ENCODE data around the gene APMAP. TPM values are rescaled to one million over a fixed set of nuclear protein-coding genes. Genes with fewer than 3 reads are reported as not detected.
"Not testable (repeated sequence)": the region's sequence is repeated elsewhere in the genome, so short reads cannot be mapped to it uniquely, and the experiment has no call there.

Gene APMAP
- total RNA-seq, 2 donors from 2014 or later, result 47.0 to 52.2 TPM

DNA sequence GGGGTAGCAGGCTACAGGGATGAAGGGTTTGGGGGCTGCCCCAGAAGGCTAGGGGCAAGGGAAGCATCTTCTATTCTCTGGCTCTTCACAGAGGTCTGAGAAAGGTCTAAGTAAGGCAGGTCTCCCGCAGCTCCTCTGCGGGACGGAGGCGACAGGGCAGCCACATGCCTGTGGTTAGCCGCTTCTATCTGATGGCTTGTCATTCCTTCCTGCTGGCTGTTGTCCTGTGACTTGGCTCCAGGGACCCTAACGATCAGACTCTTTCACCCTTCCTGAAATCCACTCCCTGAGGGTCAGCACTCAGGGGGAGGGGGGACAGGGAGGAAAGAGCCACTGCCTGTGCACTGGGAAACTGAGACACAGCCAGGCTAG is 42.8 kb downstream of the APMAP start:
- ATAC-seq (peak in 1 of 2 donors; percentile 26), DNase-seq (no peak)
- intact Hi-C loops (cut with DNase I), result no loop called here

DNA sequence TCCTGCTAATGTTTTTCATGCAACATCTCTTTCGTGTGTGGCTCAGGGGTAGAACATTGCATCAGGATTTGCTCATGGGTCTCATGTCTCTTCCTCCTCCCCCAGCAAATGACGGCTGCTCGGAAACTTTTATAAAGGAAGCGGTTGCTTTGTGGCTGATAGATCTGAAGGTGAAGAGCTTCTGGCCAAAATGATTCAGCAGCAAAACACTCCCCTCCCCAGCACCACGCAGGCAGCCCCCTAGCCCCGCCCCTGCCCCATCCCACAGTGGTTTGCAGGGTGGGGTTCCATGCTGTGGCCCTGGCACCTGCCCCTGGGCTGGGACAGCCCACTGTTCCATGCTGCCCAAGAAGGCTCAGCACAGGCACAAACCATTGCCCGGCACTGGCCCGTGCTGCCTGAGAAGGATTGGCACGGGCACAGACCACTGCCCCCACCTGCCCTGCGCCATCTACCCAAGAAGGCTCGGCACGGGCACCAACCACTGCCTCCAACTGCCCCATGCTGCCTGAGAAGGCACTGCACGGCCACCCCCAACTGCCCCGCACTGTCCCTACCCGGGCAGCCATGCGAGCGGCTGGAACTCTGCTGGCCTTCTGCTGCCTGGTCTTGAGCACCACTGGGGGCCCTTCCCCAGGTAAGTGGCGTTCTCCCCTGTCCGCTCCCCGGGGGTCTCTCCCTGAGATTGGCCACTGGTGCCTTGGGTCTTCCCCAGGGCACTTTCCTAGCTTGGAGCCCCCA is 43.4 kb downstream of the APMAP start, which contains the start of gene CST7:
CST7 (plus strand) TSS at position 331 of the 741 bp plus-strand sequence; CDS start at position 568, 237 bp downstream.
- ATAC-seq (peak; percentile 48 to 67), DNase-seq (peak; percentile 34)
- intact Hi-C loops (cut with DNase I), result no loop called here

DNA sequence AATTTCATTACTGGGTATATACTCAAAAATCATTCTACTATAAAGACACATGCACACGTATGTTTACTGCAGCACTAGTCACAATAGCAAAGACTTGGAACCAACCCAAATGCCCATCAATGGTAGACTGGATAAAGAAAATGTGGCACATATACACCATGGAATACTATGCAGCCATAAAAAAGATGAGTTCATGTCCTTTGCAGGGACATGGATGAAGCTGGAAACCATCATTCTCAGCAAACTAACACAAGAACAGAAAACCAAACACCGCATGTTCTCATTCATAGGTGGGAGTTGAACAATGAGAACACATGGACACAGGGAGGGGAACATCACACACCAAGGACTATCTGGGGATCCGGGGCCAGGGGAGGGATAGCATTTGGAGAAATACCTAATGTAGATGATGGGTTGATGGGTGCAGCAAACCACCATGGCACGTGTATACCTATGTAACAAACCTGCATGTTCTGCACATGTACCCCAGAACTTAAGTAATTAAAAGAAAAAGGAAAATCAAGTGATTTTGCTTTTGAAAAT is 44.1 kb downstream of the APMAP start:
- not testable (repeated sequence) for DNase-seq

DNA sequence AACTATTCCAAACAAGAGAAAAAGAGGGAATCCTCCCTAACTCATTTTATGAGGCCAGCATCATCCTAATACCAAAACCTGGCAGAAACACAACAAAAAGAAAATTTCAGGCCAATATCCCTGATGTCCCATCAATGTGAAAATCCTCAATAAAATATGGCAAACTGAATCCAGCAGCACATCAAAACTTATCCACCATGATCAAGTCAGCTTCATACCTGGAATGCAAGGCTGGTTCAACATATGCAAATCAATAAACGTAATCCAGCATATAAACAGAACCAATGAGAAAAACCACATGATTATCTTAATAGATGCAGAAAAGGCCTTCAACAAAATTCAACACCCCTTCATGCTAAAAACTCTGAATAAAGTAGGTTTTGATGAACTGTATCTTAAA is 46.2 kb downstream of the APMAP start:
- DNase-seq; intact Hi-C loops (cut with DNase I); ATAC-seq: not testable (repeated sequence)

More for the DNA sequence above, 44.1 kb downstream of the APMAP start:
- intact Hi-C loops (cut with DNase I); ATAC-seq: not testable (repeated sequence)

DNA sequence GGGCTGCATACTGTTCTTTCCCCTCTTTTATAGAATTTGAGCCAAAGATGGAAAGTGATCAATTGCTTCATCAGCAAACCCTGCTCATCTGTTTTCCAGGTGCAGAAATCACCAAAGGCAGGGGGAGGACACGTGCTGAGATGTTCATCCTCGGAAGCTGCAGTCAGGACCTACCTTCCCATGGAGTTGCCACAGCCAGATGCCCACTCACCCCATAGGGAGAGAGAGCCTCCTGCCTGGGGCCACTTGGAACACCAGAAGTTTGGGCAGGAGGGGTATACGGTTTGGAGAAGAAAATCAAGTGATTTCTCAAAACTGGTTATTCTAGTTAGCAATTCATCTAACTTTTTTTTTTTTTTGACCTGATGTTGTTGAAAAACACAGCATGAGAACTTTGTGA is 48.8 kb downstream of the APMAP start:
- DNase-seq (no peak), ATAC-seq (no peak)
- intact Hi-C loops (cut with DNase I), result no loop called here

DNA sequence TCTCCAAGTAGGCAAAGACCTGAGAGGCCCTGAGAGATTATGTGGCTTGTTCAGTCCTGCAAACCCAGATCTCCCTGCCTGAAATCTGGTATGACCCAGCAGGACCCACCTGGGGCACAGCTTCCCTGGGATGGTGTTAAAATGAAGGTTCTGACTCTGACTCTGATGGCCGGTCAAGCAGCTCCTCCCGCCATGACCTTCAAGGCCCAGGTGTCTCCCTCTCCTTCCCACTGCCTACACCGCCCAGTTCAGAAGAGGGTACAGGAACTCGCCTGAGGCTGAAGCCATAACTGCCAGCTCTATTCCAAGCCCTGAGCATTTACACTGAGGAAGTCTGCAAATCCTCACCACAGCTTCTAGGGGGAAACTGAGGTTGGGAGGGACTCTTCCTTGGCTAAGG is 49.4 kb downstream of the APMAP start:
- intact Hi-C loops (cut with DNase I), result no loop called here
- ATAC-seq, result no peak
- DNase-seq, result no peak

DNA sequence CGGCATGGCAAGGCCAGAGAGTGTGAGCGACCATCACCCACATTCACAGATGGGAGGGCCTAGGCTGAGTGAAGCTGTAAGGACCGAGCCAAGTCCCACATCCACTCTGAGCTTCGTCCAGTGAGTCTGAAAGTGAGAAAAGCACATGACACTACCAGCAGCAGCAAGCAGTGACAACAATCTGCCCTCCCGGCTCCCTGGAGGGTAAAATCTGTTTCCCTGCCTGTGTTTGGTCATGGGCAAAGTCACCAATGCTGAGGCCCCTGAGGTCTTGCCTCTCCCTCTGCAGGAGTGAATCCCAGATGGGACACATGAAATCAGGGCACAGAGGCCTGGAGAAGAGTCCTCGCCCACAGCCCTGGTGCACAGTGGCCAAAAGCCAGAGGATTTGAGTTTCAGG is 49.9 kb downstream of the APMAP start:
- DNase-seq (no peak), ATAC-seq (no peak)
- intact Hi-C loops (cut with DNase I), result no loop called here

DNA sequence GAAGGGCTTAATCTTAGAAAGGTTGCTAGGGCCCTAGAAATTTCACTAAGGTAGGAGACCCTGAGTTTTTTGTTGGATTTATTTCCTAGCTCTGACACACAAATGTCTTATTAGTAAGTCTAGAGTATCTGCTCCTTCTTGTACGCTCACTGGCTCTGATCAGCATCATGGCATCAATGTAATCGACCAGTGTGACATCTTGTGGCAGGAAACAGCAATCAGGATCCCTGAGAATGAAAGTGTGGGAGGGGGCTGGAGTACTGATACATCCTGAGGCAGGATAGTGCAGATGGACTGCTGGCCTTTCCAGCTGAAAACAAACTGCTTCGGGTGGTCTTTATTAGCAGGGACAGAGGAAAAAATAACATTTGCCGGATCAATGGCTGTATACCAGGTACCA is 53.5 kb downstream of the APMAP start:
- DNase-seq, result no peak
- intact Hi-C loops (cut with DNase I), result no loop called here
- no peak for ATAC-seq

DNA sequence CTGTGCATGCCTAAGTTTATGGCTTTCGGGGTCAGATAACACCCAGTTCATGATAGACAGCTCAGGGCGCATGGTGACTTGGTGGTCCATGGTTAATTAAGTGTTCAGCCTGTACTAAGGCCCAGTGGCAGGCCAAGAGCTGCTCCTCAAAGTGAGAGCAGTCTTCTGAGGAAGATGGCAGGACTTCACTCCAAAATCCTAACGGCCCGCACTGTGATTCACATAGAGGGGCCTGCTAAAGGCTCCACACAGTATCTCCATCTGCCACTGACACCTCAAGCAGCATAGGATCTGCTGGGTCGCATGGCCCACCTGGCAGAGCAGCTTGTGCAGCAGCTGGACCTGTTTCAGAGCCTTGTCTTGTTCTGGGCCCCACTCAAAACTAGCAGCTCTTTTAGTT is 54.1 kb downstream of the APMAP start:
- intact Hi-C loops (cut with DNase I), result no loop called here
- ATAC-seq (no peak), DNase-seq (no peak)

DNA sequence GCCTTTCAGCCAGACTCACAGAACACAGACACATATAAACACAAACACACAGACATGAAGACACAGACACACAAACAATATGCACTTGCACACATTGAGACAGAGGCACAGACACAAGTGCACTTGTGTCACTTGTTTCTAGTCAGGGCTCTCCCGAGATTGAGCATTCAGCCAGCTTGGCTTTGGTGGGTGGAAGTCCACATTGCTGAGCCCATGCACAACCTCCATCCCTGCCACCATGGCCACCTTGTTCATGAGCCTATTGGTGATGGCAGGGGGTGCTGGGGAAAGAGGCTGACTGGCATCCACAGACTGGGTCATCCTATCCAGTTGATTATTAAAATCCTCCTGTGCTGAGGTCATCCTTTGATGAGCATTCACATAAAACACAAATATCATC is 55.0 kb downstream of the APMAP start:
- intact Hi-C loops (cut with DNase I), result no loop called here
- no peak for ATAC-seq
- no peak for DNase-seq

DNA sequence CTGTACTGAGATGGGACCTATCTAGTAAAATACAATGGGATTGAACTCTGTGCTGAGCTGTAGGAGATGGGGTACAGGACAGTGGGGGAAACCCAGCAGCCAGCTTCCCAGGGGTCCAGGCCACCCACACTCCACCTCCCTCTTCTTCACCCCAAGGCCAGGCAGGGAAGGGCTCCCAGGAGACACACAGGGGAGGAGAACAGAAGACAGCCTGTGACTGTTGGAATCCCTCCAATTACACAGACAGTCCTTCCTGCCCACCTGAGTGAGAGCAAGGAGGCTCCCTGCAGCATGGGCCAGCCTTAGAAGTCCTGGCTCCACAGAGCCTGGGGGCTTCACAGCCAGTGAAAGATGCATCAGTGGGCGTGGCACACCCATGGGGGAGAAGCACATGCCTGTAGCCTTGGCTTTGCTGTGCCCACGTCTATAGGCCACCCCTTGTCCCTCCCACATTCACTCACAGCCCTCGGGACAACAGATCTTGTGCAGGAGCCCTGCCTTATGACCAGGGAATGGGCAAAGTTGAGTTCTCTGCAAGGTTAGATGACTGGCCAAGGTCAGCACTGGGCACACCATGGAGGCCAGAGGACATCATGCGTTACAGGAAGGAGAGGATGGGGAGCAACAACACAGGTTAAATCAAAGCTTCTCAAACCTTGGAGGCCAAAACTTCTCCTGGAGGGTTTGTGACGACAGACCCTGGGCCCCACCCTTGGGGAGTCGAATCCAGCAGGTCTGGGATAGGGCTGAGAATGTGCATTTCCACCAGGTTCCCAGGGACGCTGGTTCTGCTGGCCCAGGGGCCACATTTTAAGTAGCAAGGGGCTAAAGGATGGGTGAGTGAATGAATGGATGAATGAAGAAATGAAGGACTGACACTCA is 55.8 kb downstream of the APMAP start:
- ATAC-seq (no peak), DNase-seq (no peak)
- intact Hi-C loops (cut with DNase I), result no loop called here

DNA sequence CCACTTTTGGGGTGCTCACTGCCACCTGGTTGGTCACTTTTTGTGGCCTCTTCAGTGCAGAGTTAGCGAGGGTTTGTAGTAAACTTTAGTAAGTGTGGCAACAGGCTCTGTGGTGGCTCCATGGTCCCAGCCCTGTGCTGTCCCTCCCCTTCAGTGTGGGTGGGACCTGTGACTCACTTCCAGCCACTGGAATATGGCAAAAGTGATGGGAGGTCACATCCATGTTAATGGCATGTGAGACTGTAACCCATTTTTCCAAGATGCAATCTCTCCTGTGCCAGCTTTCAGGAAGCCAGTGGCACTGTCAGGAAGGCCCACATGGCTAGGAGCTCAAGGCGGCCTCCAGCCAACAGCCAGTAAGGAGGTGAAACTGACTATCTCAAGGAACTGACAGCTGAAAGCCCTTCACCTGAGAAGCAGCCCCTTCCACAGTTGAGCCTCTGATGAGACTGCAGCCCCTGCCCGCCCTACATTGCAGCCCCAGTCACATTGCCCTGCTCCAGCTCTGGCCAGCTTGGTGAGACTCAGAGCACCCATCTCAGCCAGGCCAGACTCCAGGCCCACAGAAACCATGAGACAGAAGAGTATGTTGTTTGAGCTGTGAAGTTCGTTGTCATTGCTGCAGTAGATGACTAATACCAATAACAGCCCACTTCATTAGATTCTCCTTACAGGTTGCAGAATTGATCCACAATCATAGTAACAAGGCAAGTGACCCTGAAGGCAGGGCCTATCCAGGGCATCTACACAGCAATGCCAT is 56.6 kb downstream of the APMAP start:
- no peak for ATAC-seq
- no peak for DNase-seq
- intact Hi-C loops (cut with DNase I), result no loop called here

DNA sequence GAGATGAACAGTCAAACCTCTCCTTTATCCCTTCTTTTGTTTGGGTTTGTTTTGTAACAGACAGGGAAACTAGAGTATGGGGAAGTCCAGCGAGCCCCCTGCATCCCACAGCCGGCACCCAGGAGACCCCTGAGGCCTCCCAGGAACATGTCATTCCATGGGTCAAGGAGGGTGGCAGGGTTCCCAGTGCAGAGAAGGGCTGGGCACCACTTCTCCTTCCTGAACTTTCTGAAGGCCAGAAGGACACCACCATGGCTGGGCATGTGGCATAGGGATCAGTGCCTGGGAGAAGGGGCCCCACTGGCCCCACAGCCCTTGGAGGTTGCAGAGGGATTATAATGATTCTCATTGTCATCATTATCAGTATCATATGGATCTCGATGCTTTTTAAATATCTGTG is 57.4 kb downstream of the APMAP start:
- no peak for ATAC-seq
- intact Hi-C loops (cut with DNase I), result no loop called here
- no peak for DNase-seq

DNA sequence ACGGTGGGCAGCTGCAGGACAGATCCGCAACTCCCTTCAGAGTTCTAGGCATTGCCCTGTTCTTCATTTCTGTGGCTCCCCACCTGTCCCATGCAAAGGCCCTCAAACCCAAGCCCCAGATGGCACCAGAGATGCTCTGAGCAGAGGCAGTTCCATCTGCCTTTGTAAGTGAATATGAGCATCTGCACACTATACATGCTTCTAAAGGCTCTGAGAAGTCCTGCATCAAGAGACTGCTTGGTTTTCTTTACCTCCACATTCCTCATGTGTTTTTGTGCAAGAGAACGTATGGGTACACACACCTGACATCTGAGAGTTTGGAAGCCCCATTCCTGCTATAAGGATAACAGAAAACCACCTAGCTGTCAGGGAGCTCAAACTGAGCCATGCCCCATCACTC is 57.8 kb downstream of the APMAP start:
- intact Hi-C loops (cut with DNase I), result no loop called here
- ATAC-seq, result no peak
- no peak for DNase-seq

DNA sequence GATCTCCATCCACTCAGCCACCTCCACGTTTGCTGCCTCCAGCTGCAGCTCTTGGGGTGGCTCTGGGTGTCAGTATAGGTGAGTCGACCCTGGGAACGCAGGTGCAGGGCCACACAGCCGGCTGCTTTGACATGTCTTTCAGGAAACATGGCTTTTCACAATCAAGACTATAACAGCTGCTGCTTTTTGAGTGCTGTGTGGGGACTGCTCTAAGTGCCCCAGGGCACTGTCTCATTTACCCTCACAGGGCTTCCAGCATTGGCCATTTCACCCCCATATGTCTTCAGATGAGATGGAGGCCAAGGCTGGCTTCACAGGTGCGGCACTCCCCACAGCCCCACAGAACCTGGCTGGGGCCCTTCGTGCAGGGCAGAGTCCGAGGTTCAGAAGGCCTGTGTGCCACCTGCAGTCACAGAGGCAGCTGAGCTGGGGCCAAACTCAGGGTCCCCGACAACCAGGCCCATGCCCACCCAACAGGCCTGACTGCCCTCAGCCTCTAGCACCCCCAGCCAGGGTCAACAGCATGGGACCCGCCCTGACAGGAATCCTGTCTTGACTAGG is 58.4 kb downstream of the APMAP start:
- intact Hi-C loops (cut with DNase I), result no loop called here
- no peak for DNase-seq
- ATAC-seq, result no peak

DNA sequence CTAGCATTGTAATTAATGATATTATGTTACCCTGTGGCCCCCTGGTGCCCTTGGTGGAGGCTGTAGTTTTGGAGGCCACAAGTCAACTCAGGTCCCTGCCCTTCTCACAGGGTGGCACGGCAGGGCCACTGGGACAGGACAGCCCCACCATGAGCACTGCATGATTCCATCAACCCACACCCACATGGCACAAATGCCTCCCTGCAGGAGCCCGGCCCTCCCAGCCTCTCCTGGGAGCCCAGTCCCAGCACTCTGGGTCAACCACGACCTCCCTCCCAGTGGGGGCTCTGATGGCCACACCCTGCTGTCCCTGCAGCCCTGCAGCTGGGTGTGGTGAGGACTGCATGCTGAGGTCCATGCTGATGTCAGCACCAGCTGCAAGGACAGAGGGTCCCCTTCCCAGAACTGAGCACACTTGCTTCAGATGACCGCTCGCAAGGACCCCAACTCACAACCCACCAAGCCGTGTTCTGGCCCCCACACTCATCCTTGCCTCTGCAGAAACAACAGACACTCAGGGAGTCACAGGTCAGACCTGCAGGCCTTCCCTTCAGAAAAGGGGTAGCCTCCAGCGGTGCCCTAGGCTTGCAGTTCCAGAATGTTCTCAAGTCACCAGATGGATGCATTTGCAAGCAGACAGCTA is 59.2 kb downstream of the APMAP start:
- no peak for ATAC-seq
- no peak for DNase-seq
- intact Hi-C loops (cut with DNase I), result no loop called here

DNA sequence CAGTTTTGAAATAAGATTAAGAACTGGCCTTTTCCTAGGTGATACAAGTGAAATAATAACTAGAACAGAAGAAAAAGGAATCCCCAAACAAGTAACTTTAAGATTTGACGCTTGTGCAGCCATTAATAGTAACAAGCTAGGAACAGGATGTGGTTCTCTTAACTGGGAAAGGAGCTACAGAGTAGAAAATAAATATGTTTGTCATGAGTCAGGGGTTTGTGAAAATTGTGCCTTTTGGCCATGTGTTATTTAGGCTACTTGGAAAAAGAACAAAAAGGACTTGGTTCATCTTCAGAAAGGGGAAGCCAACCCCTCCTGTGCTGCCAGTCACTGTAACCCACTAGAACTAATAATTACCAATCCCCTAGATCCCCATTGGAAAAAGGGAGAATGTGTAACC is 60.7 kb downstream of the APMAP start:
- ATAC-seq; intact Hi-C loops (cut with DNase I); DNase-seq: not testable (repeated sequence)

Data from left cardiac atrium (tissue), 4 donors.